K562 (cell line): ENCODE data around the gene RNU6-1. TPM values are rescaled to one million over a fixed set of nuclear protein-coding genes. Genes with fewer than 3 reads are reported as not detected.

ENCODE experiments used
- ATAC-seq: fragments of 200-7000 bp; cut with Tn5 transposase; 3 replicates; pipeline ENCODE4 v1.9.1; 2020; ENCODE audit warnings: moderate library complexity
- BruUV-seq: library from RNA; stranded (reverse); fragments of 400-500 nt; replicated peaks from 2 replicates; lab custom pipeline; 2021; lab: Mats Ljungman, UMichigan
- CTCF ChIA-PET: fragments of 300-600 bp; formaldehyde crosslinking; extraction: SDS; loops from one replicate; lab custom pipeline; 2021; ENCODE audit warnings: low intra/inter-chr PET ratio; lab: Yijun Ruan, JAX
- POLR2A ChIA-PET: fragments of 300-600, 350-650 bp; sonication (Branson Sonifier 250); formaldehyde crosslinking; extraction: SDS; loops from one replicate; lab custom pipeline; 2021; ENCODE audit warnings: antibody characterized with exemption, inconsistent platforms; lab: Yijun Ruan, JAX
- DNase-seq, 4 experiments: peaks; one replicate each; pipeline versions ENCODE4 v3.0.0 to v3.0.0-alpha.2; 2011 to 2018; ENCODE audit warnings: low spot score in 3 of 4, mixed read lengths in 3 of 4; ENCODE audit errors: extremely low read depth in 1 of 4
- FAIRE-seq: peaks from 2 replicates; lab custom pipeline; 2011; peaks lifted over from hg19 to GRCh38; lab: Jason Lieb, UNC
- H2AFZ ChIP-seq: 2 replicates; pipeline ENCODE4 v1.6.0; 2011; ENCODE audit warnings: low read depth, low read length, control low read depth, inconsistent platforms
- H3K27ac ChIP-seq: fragments of 200-600 bp; 3 replicates; pipeline ENCODE4 v1.8.0; 2011; ENCODE audit warnings: low read depth, mild to moderate bottlenecking, control low read depth, inconsistent platforms, low read length, moderate library complexity, mixed read lengths; ENCODE audit errors: extremely low read depth
- H3K27me3 ChIP-seq, 2 experiments: fragments of 300-600 bp in 1 of 2; 2 replicates in 1 of 2; 3 replicates in 1 of 2; pipeline versions ENCODE4 v1.6.0 to v1.8.0; 2011; ENCODE audit warnings: inconsistent platforms in 2 of 2, low read length in 2 of 2, mild to moderate bottlenecking in 1 of 2, mixed read lengths in 1 of 2, moderate library complexity in 1 of 2; ENCODE audit not compliant: control insufficient read depth in 2 of 2, insufficient read depth in 2 of 2
- H3K36me3 ChIP-seq: fragments of 300-600 bp; 3 replicates; pipeline ENCODE4 v1.8.0; 2011; ENCODE audit warnings: mild to moderate bottlenecking, low read length, inconsistent platforms; ENCODE audit not compliant: control insufficient read depth, insufficient read depth
- H3K4me1 ChIP-seq, 2 experiments: fragments of 200-600 bp in 1 of 2; replicated peaks in 1 of 2; 2 replicates in 1 of 2; 3 replicates in 1 of 2; pipeline versions ENCODE4 v1.5.1 to v1.8.0; 2011; ENCODE audit warnings: inconsistent platforms in 2 of 2, low read length in 2 of 2, mild to moderate bottlenecking in 1 of 2, mixed read lengths in 1 of 2, moderate library complexity in 1 of 2; ENCODE audit not compliant: control insufficient read depth in 2 of 2, insufficient read depth in 2 of 2
- H3K4me2 ChIP-seq: 2 replicates; pipeline ENCODE4 v1.6.1; 2011; ENCODE audit warnings: low read length, control low read depth, inconsistent platforms, mixed read lengths; ENCODE audit not compliant: insufficient read depth
- H3K4me3 ChIP-seq: fragments of 200-600 bp; sonication (generic), shearing (Covaris generic); 2 replicates; pipeline ENCODE4 v1.5.1; 2016; ENCODE audit warnings: control low read depth, inconsistent platforms
- H3K79me2 ChIP-seq: fragments of 200-600 bp; 3 replicates; pipeline ENCODE4 v1.8.0; 2011; ENCODE audit warnings: low read length, inconsistent platforms; ENCODE audit not compliant: control insufficient read depth, insufficient read depth
- H3K9ac ChIP-seq, 2 experiments: 2 replicates each; pipeline versions ENCODE4 v1.6.0 to v1.6.1; 2011; ENCODE audit warnings: low read depth in 2 of 2, low read length in 2 of 2, control low read depth in 1 of 2, inconsistent platforms in 1 of 2, mild to moderate bottlenecking in 1 of 2, mixed read lengths in 1 of 2; ENCODE audit not compliant: insufficient read depth in 1 of 2
- H3K9me1 ChIP-seq: one replicate; pipeline ENCODE4 v1.6.0; 2011; ENCODE audit warnings: inconsistent platforms, mild to moderate bottlenecking, low read length, moderate library complexity; ENCODE audit not compliant: control insufficient read depth, insufficient read depth
- H3K9me3 ChIP-seq: replicated peaks from 2 replicates; pipeline ENCODE4 v1.5.1; 2011; ENCODE audit warnings: low read depth, low read length, inconsistent platforms; ENCODE audit not compliant: control insufficient read depth, insufficient read depth
- H4K20me1 ChIP-seq: replicated peaks from 2 replicates; pipeline ENCODE4 v1.6.1; 2011; ENCODE audit warnings: low read length, inconsistent platforms, mixed read lengths; ENCODE audit not compliant: control insufficient read depth, insufficient read depth
- ARNT ChIP-seq, 2 experiments: fragments of 450-650 bp; IDR thresholded peaks; 2 replicates each; pipeline ENCODE4 v1.6.1; 2016; ENCODE audit warnings: mild to moderate bottlenecking in 1 of 2
- BRD4 ChIP-seq: fragments of 200-600 bp; sonication (generic); IDR thresholded peaks from 2 replicates; pipeline ENCODE4 v1.6.1; 2017; ENCODE audit warnings: inconsistent platforms
- HDAC1 ChIP-seq, 2 experiments: fragments of 450-650 bp; IDR thresholded peaks; 2 replicates each; pipeline ENCODE4 v1.6.1; 2016 to 2017; ENCODE audit warnings: inconsistent platforms in 1 of 2, mild to moderate bottlenecking in 1 of 2, moderate library complexity in 1 of 2
- HNRNPH1 ChIP-seq: fragments of 200-400 bp; formaldehyde crosslinking; optimal IDR thresholded peaks from 2 replicates; pipeline ENCODE3; 2017; ENCODE audit warnings: low read depth, mild to moderate bottlenecking, low read length, moderate library complexity
- JUN ChIP-seq, 2 experiments: sonication (generic) in 1 of 2; formaldehyde crosslinking in 1 of 2; IDR thresholded peaks; 2 replicates each; pipeline versions ENCODE4 v1.6.1 to v1.8.0; 2012 to 2022; ENCODE audit warnings: borderline replicate concordance in 2 of 2, mild to moderate bottlenecking in 2 of 2, improper control_type of control experiment in 1 of 2, low read depth in 1 of 2, low read length in 1 of 2, missing genetic modification reagents in 1 of 2
- KLF1 ChIP-seq: fragments of 450-650 bp; IDR thresholded peaks from 2 replicates; pipeline ENCODE4 v1.6.1; 2016; ENCODE audit warnings: missing genetic modification characterization, missing compliant biosample characterization
- MTA3 ChIP-seq: fragments of 450-650 bp; formaldehyde crosslinking; IDR thresholded peaks from 2 replicates; pipeline ENCODE4 v1.6.1; 2017; ENCODE audit warnings: mild to moderate bottlenecking, borderline replicate concordance
- NFE2L1 ChIP-seq: fragments of 450-650 bp; IDR thresholded peaks from 2 replicates; pipeline ENCODE4 v1.6.1; 2016; ENCODE audit warnings: missing genetic modification characterization, low read depth, mild to moderate bottlenecking, missing compliant biosample characterization, moderate library complexity, borderline replicate concordance
- RCOR1 ChIP-seq, 2 experiments: IDR thresholded peaks; 2 replicates each; pipeline ENCODE4 v1.6.1; 2012; ENCODE audit warnings: low read depth in 2 of 2, low read length in 2 of 2, borderline replicate concordance in 1 of 2, improper control_type of control experiment in 1 of 2
- SMARCB1 ChIP-seq: IDR thresholded peaks from 2 replicates; pipeline ENCODE4 v1.6.1; 2011; ENCODE audit warnings: improper control_type of control experiment, low read depth; ENCODE audit not compliant: insufficient read length
- TAF15 ChIP-seq: fragments of 200-400 bp; formaldehyde crosslinking; IDR thresholded peaks from 2 replicates; pipeline ENCODE4 v1.6.1; 2017; ENCODE audit warnings: mild to moderate bottlenecking, low read depth, low read length, moderate library complexity
- TEAD4 ChIP-seq, 2 experiments: sonication (generic) in 1 of 2; formaldehyde crosslinking in 1 of 2; IDR thresholded peaks; 2 replicates each; pipeline versions ENCODE4 v1.6.1 to v1.8.0; 2012 to 2022; ENCODE audit warnings: borderline replicate concordance in 1 of 2, inconsistent platforms in 1 of 2, low read length in 1 of 2, mild to moderate bottlenecking in 1 of 2, missing genetic modification reagents in 1 of 2
- ZNF778 ChIP-seq: fragments of 450-650 bp; formaldehyde crosslinking; IDR thresholded peaks from 2 replicates; pipeline ENCODE4 v1.4.0; 2020; ENCODE audit warnings: mild to moderate bottlenecking, moderate library complexity
- ZNF780A ChIP-seq: fragments of 250-450 bp; sonication (Bioruptor Pico); IDR thresholded peaks from 2 replicates; pipeline ENCODE4 v1.5.0; 2021; ENCODE audit warnings: mild to moderate bottlenecking
- ZNF785 ChIP-seq: fragments of 250-450 bp; sonication (Bioruptor Pico); IDR thresholded peaks from 2 replicates; pipeline ENCODE4 v1.4.0; 2020; ENCODE audit warnings: mild to moderate bottlenecking
- WGBS: fragments of 100-300 bp; shearing (Covaris generic); methylation state at CpG from one replicate; pipeline ENCODE4 v1.1.6; 2016; ENCODE audit warnings: low coverage, mixed read lengths; ENCODE audit not compliant: insufficient coverage; ENCODE audit errors: missing lambda C conversion rate; 5-methylcytosine and 5-hydroxymethylcytosine counted together
- in situ Hi-C: fragments of 300-500 bp; cut with MboI; formaldehyde crosslinking; loops from 4 replicates; pipeline ENCODE4 v1.15.0; 2018; ENCODE audit warnings: inconsistent platforms, mixed read lengths
- intact Hi-C: fragments of 100-400 bp; cut with micrococcal nuclease; formaldehyde crosslinking; loops from 2 replicates; pipeline ENCODE4 v1.14.2; 2022
- polyA plus RNA-seq, 8 experiments: library from polyadenylated mRNA; depleted of rRNA in 4 of 8; stranded (reverse) in 5 of 8; unstranded in 3 of 8; fragments of >200 nt; fragmentation: Nextera tagmentation in 2 of 8; fragmentation: Illumina TruSeq in 1 of 8; extraction: Ambion mirVana in 2 of 8; extraction: Trizol in 1 of 8; gene quantifications; 2 replicates each; pipeline versions ENCODE4 v1.2.1 to v1.2.3, GENCODE V29; 2011 to 2014; ENCODE audit warnings: inconsistent platforms in 1 of 8, missing spikeins in 1 of 8
- total RNA-seq, 7 experiments: library from RNA; depleted of rRNA in 6 of 7; stranded (reverse); fragments of >200 nt in 6 of 7; fragmentation: Illumina TruSeq in 2 of 7; extraction: Trizol in 2 of 7; gene quantifications; 2 replicates each; pipeline versions ENCODE4 v1.2.1 to v1.2.3, GENCODE V29; 2011 to 2021; ENCODE audit warnings: low replicate concordance in 1 of 7
- TF ChIP-seq, protein P1 (sequence below): fragments of 450-650 bp; IDR thresholded peaks from 2 replicates; pipeline ENCODE4 v1.6.1; 2018; ENCODE audit warnings: mild to moderate bottlenecking, low read depth; ENCODE audit not compliant: partially characterized antibody
- TF ChIP-seq, protein P2 (sequence below): fragments of 250-450 bp; sonication (Bioruptor Pico); IDR thresholded peaks from 2 replicates; pipeline ENCODE4 v1.8.0; 2022; ENCODE audit warnings: moderate library complexity, mild to moderate bottlenecking, inconsistent platforms

Gene RNU6-1
- total and polyA plus RNA-seq, 9 of the 15 experiments (the other 6 are each of a cell fraction or from before 2014, with no cell fraction given) = not detected

DNA sequence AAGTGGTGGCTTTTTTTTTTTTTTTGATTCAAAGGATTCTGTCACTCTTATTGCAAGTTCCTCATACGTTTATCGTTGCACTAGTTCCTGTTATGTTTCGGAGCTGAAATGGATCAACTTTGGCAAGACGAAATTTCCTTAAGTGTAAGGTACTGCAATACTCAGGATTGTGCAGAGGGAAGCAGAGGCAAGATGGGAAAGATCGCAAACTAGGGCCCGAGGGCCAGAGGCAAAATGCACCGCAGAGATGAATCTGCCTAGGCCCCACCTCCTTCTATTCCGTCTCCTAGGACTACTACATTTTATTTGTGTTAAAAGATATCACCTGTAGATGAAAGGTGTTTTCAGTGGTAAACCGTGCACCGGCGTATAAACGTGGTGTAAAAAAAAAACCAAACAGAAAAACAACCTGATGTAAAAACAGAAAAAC, 331 bp downstream of the RNU6-1 start:
- H3K36me3 ChIP-seq = no peaks in the 10 kb centered on the region
- FAIRE-seq (no peak), DNase-seq (peak; percentile 55 to 71 (median 63)), ATAC-seq (peak; percentile 60)
- H4K20me1 ChIP-seq = no peaks in the 10 kb centered on the region; the same call in 1 of the 2 replicates
- H3K9me1 ChIP-seq = no peaks in the 10 kb centered on the region
- H3K9me3 ChIP-seq = no peaks in the 10 kb centered on the region
- peaks cover 0 to 16% of the 10 kb centered on the region in 2 experiments; a peak in 4 of 5 replicates for H3K27me3 ChIP-seq
- in situ Hi-C loops (loop anchor here (5.0 to 10.0 kb wide), 2 partner anchors 382 to 905 kb away; no protein-coding TSS in a partner anchor), intact Hi-C loops (loop anchor here (10.0 kb wide), 1 partner anchor 535 kb away; no protein-coding TSS in a partner anchor)
- H3K4me3 ChIP-seq = peak overlapping the region; percentile 66
- H3K4me2 ChIP-seq = peak overlapping the region; percentile 85
- no TSS peak for BruUV-seq
- H3K27ac ChIP-seq = peak overlapping the region; percentile 92
- H3K4me1 ChIP-seq = peaks cover 22 to 43% of the 10 kb centered on the region in 2 experiments
- H2AFZ ChIP-seq = peak overlapping the region; percentile 96
- peak overlapping the region; percentile 86 to 89; a peak in 3 of 4 replicates for H3K9ac ChIP-seq
- POLR2A ChIA-PET = no interaction called here
- H3K79me2 ChIP-seq = no peaks in the 10 kb centered on the region
- CTCF ChIA-PET = interaction anchor here (0.6 to 1.8 kb wide), 2 partner anchors 315 to 780 kb away, joined by 4 read pairs; no protein-coding TSS in a partner anchor
- 3% methylated on average over 12 of the region's 12 CpGs for WGBS
- no peak for TF ChIP-seq MTA3
- TF ChIP-seq KLF1 (tag) = no peak
- TF ChIP-seq HNRNPH1 = no peak
- peak in 1 of 2 experiments; percentile 28; a peak in 1 of 4 replicates for TF ChIP-seq HDAC1 (IDR thresholded peaks at IDR 0.05)
- no peak for TF ChIP-seq SMARCB1
- TF ChIP-seq, protein P1, sequence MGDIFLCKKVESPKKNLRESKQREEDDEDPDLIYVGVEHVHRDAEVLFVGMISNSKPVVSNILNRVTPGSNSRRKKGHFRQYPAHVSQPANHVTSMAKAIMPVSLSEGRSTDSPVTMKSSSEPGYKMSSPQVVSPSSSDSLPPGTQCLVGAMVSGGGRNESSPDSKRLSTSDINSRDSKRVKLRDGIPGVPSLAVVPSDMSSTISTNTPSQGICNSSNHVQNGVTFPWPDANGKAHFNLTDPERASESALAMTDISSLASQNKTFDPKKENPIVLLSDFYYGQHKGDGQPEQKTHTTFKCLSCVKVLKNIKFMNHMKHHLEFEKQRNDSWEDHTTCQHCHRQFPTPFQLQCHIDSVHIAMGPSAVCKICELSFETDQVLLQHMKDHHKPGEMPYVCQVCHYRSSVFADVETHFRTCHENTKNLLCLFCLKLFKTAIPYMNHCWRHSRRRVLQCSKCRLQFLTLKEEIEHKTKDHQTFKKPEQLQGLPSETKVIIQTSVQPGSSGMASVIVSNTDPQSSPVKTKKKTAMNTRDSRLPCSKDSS = no peak
- TF ChIP-seq ZNF785 (CRISPR knock-in tag) = no peak
- TF ChIP-seq, protein P2, sequence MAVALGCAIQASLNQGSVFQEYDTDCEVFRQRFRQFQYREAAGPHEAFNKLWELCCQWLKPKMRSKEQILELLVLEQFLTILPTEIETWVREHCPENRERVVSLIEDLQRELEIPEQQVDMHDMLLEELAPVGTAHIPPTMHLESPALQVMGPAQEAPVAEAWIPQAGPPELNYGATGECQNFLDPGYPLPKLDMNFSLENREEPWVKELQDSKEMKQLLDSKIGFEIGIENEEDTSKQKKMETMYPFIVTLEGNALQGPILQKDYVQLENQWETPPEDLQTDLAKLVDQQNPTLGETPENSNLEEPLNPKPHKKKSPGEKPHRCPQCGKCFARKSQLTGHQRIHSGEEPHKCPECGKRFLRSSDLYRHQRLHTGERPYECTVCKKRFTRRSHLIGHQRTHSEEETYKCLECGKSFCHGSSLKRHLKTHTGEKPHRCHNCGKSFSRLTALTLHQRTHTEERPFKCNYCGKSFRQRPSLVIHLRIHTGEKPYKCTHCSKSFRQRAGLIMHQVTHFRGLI (CRISPR knock-in tag) = no peak
- no peak for TF ChIP-seq TEAD4 (IDR thresholded peaks at IDR 0.05; ENCODE audit: low read length)
- no peak for TF ChIP-seq TEAD4 (CRISPR knock-in tag; IDR thresholded peaks at IDR 0.05; ENCODE audit: borderline replicate concordance)
- TF ChIP-seq JUN (IDR thresholded peaks at IDR 0.05; ENCODE audit: borderline replicate concordance, low read depth, low read length) = no peak
- no peak for TF ChIP-seq JUN (CRISPR knock-in tag; IDR thresholded peaks at IDR 0.05; ENCODE audit: borderline replicate concordance)
- TF ChIP-seq RCOR1 (IDR thresholded peaks at IDR 0.05; ENCODE audit: borderline replicate concordance in 1 of 2, low read depth in 2 of 2, low read length in 2 of 2) = no peak
- no peak for TF ChIP-seq TAF15
- TF ChIP-seq NFE2L1 (tag) = peak; percentile 28; the same call in 1 of the 2 replicates
- peak; percentile 57; the same call in 1 of the 2 replicates for TF ChIP-seq BRD4
- TF ChIP-seq ZNF780A = no peak
- no peak for TF ChIP-seq ZNF778
- peak in 1 of 2 experiments; percentile 72; a peak in 1 of 4 replicates for TF ChIP-seq ARNT (IDR thresholded peaks at IDR 0.05)
